Mesenchymal stem cell (in vitro differentiated cells and primary cell): ENCODE measurements around the gene RNF150.
A peak's percentile ranks its signal among the peaks of the same experiment; 100 is the strongest.

Experiments used
- DNase-seq: peaks from one replicate; pipeline ENCODE4 v3.0.0-alpha.2; 2013
- H2AFZ ChIP-seq: one replicate; pipeline ENCODE4 v1.6.1; 2013; ENCODE audit warnings: low read depth, mild to moderate bottlenecking, control low read depth, inconsistent platforms, low read length, moderate library complexity
- H2AK5ac ChIP-seq: 2 replicates; pipeline ENCODE4 v1.6.1; 2013; ENCODE audit warnings: low read length, moderate library complexity, mild to moderate bottlenecking, inconsistent platforms; ENCODE audit not compliant: severe bottlenecking
- H2BK120ac ChIP-seq: one replicate; pipeline ENCODE4 v1.6.1; 2013; ENCODE audit warnings: low read depth, mild to moderate bottlenecking, inconsistent platforms, low read length, moderate library complexity
- H2BK12ac ChIP-seq, 2 experiments: one replicate each; pipeline ENCODE4 v1.6.1; 2013; ENCODE audit warnings: inconsistent platforms in 2 of 2, low read length in 2 of 2, mild to moderate bottlenecking in 2 of 2, moderate library complexity in 2 of 2, control low read depth in 1 of 2
- H2BK15ac ChIP-seq: one replicate; pipeline ENCODE4 v1.6.1; 2013; ENCODE audit warnings: mild to moderate bottlenecking, low read depth, inconsistent platforms; ENCODE audit not compliant: poor library complexity, severe bottlenecking
- H2BK5ac ChIP-seq: 2 replicates; pipeline ENCODE4 v1.6.1; 2013; ENCODE audit warnings: low read depth, mild to moderate bottlenecking, low read length, control low read depth, inconsistent platforms; ENCODE audit not compliant: poor library complexity, severe bottlenecking
- H3K14ac ChIP-seq, 2 experiments: one replicate each; pipeline ENCODE4 v1.6.1; 2013; ENCODE audit warnings: inconsistent platforms in 2 of 2, low read length in 2 of 2, control low read depth in 1 of 2, mild to moderate bottlenecking in 1 of 2, moderate library complexity in 1 of 2
- H3K18ac ChIP-seq, 2 experiments: one replicate each; pipeline ENCODE4 v1.6.1; 2013; ENCODE audit warnings: inconsistent platforms in 2 of 2, low read length in 2 of 2, control low read depth in 1 of 2, low read depth in 1 of 2, mild to moderate bottlenecking in 1 of 2
- H3K23ac ChIP-seq, 2 experiments: one replicate each; pipeline ENCODE4 v1.6.1; 2013; ENCODE audit warnings: inconsistent platforms in 2 of 2, low read length in 2 of 2, mild to moderate bottlenecking in 2 of 2, moderate library complexity in 2 of 2, control low read depth in 1 of 2
- H3K27ac ChIP-seq: 2 replicates; pipeline ENCODE4 v1.5.1; 2013; ENCODE audit warnings: mild to moderate bottlenecking, moderate library complexity, low read length, control low read depth, inconsistent platforms; ENCODE audit not compliant: poor library complexity, severe bottlenecking
- H3K27me3 ChIP-seq, 2 experiments: 2 replicates each; pipeline versions ENCODE4 v1.6.1 to v1.7.0; 2013; ENCODE audit warnings: low read length in 2 of 2, mild to moderate bottlenecking in 2 of 2, moderate library complexity in 2 of 2, control low read depth in 1 of 2, inconsistent platforms in 1 of 2; ENCODE audit not compliant: control insufficient read depth in 1 of 2, insufficient read depth in 1 of 2
- H3K36me3 ChIP-seq, 2 experiments: 2 replicates each; pipeline versions ENCODE4 v1.6.1 to v1.7.0; 2013; ENCODE audit warnings: low read length in 2 of 2, control low read depth in 1 of 2, inconsistent platforms in 1 of 2, low read depth in 1 of 2, mild to moderate bottlenecking in 1 of 2; ENCODE audit not compliant: insufficient read depth in 2 of 2, control insufficient read depth in 1 of 2
- H3K4ac ChIP-seq, 2 experiments: one replicate each; pipeline ENCODE4 v1.6.1; 2013; ENCODE audit warnings: inconsistent platforms in 2 of 2, low read length in 2 of 2, mild to moderate bottlenecking in 2 of 2, moderate library complexity in 2 of 2, control low read depth in 1 of 2, low read depth in 1 of 2
- H3K4me1 ChIP-seq: 2 replicates; pipeline ENCODE4 v1.6.1; 2013; ENCODE audit warnings: low read depth, low read length, control low read depth; ENCODE audit not compliant: control insufficient read depth, insufficient read depth
- H3K4me2 ChIP-seq: 2 replicates; pipeline ENCODE4 v1.6.1; 2013; ENCODE audit warnings: low read length, mild to moderate bottlenecking, inconsistent platforms; ENCODE audit not compliant: poor library complexity, severe bottlenecking
- H3K4me3 ChIP-seq, 2 experiments: 2 replicates each; pipeline versions ENCODE4 v1.5.1 to v1.7.0; 2013; ENCODE audit warnings: low read length in 2 of 2, mild to moderate bottlenecking in 2 of 2, control low read depth in 1 of 2, low read depth in 1 of 2; ENCODE audit not compliant: insufficient read depth in 1 of 2
- H3K79me1 ChIP-seq: replicated peaks from 2 replicates; pipeline ENCODE4 v1.6.1; 2013; ENCODE audit warnings: mild to moderate bottlenecking, control low read depth, low read length, inconsistent platforms; ENCODE audit not compliant: poor library complexity, severe bottlenecking
- H3K9ac ChIP-seq: 2 replicates; pipeline ENCODE4 v1.7.0; 2013; ENCODE audit warnings: mild to moderate bottlenecking, low read length, moderate library complexity
- H3K9me3 ChIP-seq: 2 replicates; pipeline ENCODE4 v1.7.0; 2013; ENCODE audit warnings: mild to moderate bottlenecking, low read length; ENCODE audit not compliant: control insufficient read depth
- H4K8ac ChIP-seq: one replicate; pipeline ENCODE4 v1.6.1; 2013; ENCODE audit warnings: inconsistent platforms, mild to moderate bottlenecking, low read length, moderate library complexity
- H4K91ac ChIP-seq: one replicate; pipeline ENCODE4 v1.6.1; 2013; ENCODE audit warnings: mild to moderate bottlenecking, low read length, inconsistent platforms
- WGBS: methylation state at CpG from one replicate; pipeline ENCODE4 v1.1.7; 2013; ENCODE audit warnings: mixed read lengths; 5-methylcytosine and 5-hydroxymethylcytosine counted together

The RNF150 gene

GRCh38 chr4:141109983-141110382 is 23.3 kb downstream of the RNF150 start:
- Histone ChIP-seq H2AK5ac (no peak overlapping the region), H3K14ac (no peak overlapping the region), H2AFZ (no peak overlapping the region), H3K4me1 (no peaks in the 10 kb centered on the region), H3K79me1 (peaks cover 3% of the 10 kb centered on the region), H3K18ac (no peak overlapping the region), H3K4me3 (no peak overlapping the region), H2BK5ac (no peak overlapping the region), H3K36me3 (no peaks in the 10 kb centered on the region), H2BK120ac (no peak overlapping the region), H2BK15ac (no peak overlapping the region), H4K91ac (no peak overlapping the region), H3K9me3 (no peaks in the 10 kb centered on the region), H4K8ac (no peak overlapping the region), H2BK12ac (no peak overlapping the region), H3K23ac (no peak overlapping the region), H3K27me3 (no peaks in the 10 kb centered on the region), H3K4ac (no peak overlapping the region), H3K4me2 (no peak overlapping the region), H3K27ac (no peak overlapping the region), H3K9ac (no peak overlapping the region)
- DNase-seq = no peak
- WGBS = 60% methylated on average over 3 of the region's 4 CpGs

- Histone ChIP-seq H2AK5ac (no peak overlapping the region), H3K4me1 (no peaks in the 10 kb centered on the region), H4K91ac (no peak overlapping the region), H3K4me2 (no peak overlapping the region), H3K23ac (no peak overlapping the region), H2BK120ac (no peak overlapping the region), H2BK5ac (no peak overlapping the region), H3K4ac (no peak overlapping the region), H3K27me3 (no peaks in the 10 kb centered on the region), H3K9ac (no peak overlapping the region), H4K8ac (no peak overlapping the region), H2BK15ac (no peak overlapping the region), H3K4me3 (no peak overlapping the region), H2BK12ac (no peak overlapping the region), H3K9me3 (no peaks in the 10 kb centered on the region), H2AFZ (peak overlapping the region; percentile 27), H3K18ac (no peak overlapping the region), H3K27ac (no peak overlapping the region), H3K36me3 (no peaks in the 10 kb centered on the region), H3K79me1 (peaks cover 3% of the 10 kb centered on the region), H3K14ac (no peak overlapping the region)
- 94% methylated on average over 3 of the region's 3 CpGs for WGBS
- DNase-seq = no peak
Observed at GRCh38 chr4:141107927-141108326, 25.3 kb downstream of the RNF150 start.

- no peaks in the 10 kb centered on the region for H3K9me3 ChIP-seq
- no peak overlapping the region for H3K14ac ChIP-seq
Observed at GRCh38 chr4:141102367-141102766, 30.9 kb downstream of the RNF150 start.

DNA sequence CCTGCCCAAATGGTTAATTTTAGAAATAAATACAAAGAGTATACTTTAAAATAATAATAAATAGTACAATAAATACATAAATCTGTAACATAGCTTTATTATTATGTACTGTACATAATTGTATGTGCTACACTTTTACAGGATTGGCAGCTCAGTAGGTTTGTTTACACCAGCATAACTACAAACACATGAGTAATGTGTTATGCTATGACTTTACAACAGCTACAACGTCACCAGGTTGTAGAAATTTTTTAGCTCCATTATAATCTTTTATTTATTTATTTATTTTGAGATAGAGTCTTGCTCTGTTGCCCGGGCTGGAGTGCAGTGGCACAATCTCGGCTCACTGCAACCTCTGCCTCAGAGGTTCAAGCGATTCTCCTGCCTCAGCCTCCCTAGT is 31.8 kb downstream of the RNF150 start:
- H3K14ac ChIP-seq = no peak overlapping the region
- H3K27me3 ChIP-seq = no peaks in the 10 kb centered on the region
- H4K8ac ChIP-seq = no peak overlapping the region
- H3K4me3 ChIP-seq = no peak overlapping the region
- no peak overlapping the region for H2BK5ac ChIP-seq
- H3K4ac ChIP-seq = no peak overlapping the region
- H3K4me2 ChIP-seq = no peak overlapping the region
- H3K9ac ChIP-seq = no peak overlapping the region
- no peak overlapping the region for H3K18ac ChIP-seq
- H3K4me1 ChIP-seq = no peaks in the 10 kb centered on the region
- H2BK15ac ChIP-seq = no peak overlapping the region
- H3K36me3 ChIP-seq = no peaks in the 10 kb centered on the region
- peaks cover 2% of the 10 kb centered on the region for H3K79me1 ChIP-seq
- no peak overlapping the region for H2BK120ac ChIP-seq
- no peak overlapping the region for H2AFZ ChIP-seq
- no peak for DNase-seq
- 100% methylated on average over 3 of the region's 4 CpGs for WGBS
- H2AK5ac ChIP-seq = no peak overlapping the region
- no peak overlapping the region for H4K91ac ChIP-seq
- H2BK12ac ChIP-seq = no peak overlapping the region
- H3K23ac ChIP-seq = no peak overlapping the region
- H3K27ac ChIP-seq = no peak overlapping the region
- no peaks in the 10 kb centered on the region for H3K9me3 ChIP-seq

More at GRCh38 chr4:141102367-141102766, 30.9 kb downstream of the RNF150 start:
- Histone ChIP-seq H3K4me1 (no peaks in the 10 kb centered on the region), H2AFZ (no peak overlapping the region), H3K4me2 (no peak overlapping the region), H3K36me3 (no peaks in the 10 kb centered on the region), H2BK5ac (no peak overlapping the region), H2BK12ac (no peak overlapping the region), H2BK120ac (no peak overlapping the region), H4K8ac (no peak overlapping the region), H2BK15ac (no peak overlapping the region), H4K91ac (no peak overlapping the region), H3K18ac (no peak overlapping the region), H3K27me3 (no peaks in the 10 kb centered on the region), H3K4me3 (no peak overlapping the region), H3K27ac (peak overlapping the region; percentile 8), H2AK5ac (no peak overlapping the region), H3K23ac (no peak overlapping the region), H3K4ac (no peak overlapping the region), H3K9ac (no peak overlapping the region), H3K79me1 (peaks cover 2% of the 10 kb centered on the region)
- DNase-seq = peak; percentile 49
- 94% methylated on average over 3 of the region's 3 CpGs for WGBS
